Esophagus (tissue), 2 donors: Measurements from ENCODE around the gene MCM3. TPM values are rescaled to one million over a fixed set of nuclear protein-coding genes. Genes with fewer than 3 reads are reported as not detected.

Experiments
- H3K27ac ChIP-seq, 2 donors: one replicate each; pipeline ENCODE4 v1.5.1; 2013; ENCODE audit warnings: low read depth in 2 of 2, mild to moderate bottlenecking in 2 of 2, inconsistent platforms in 1 of 2, low read length in 1 of 2, moderate library complexity in 1 of 2
- H3K27me3 ChIP-seq, 2 donors: one replicate each; pipeline ENCODE4 v1.6.1; 2013; ENCODE audit warnings: low read length in 2 of 2, control low read depth in 1 of 2, mild to moderate bottlenecking in 1 of 2; ENCODE audit not compliant: insufficient read depth in 2 of 2, control insufficient read depth in 1 of 2
- H3K36me3 ChIP-seq, 2 donors: one replicate each; pipeline ENCODE4 v1.6.1; 2013; ENCODE audit warnings: low read length in 1 of 2; ENCODE audit not compliant: control insufficient read depth in 2 of 2, insufficient read depth in 2 of 2
- H3K4me1 ChIP-seq, 2 donors: one replicate each; pipeline ENCODE4 v1.6.1; 2013; ENCODE audit warnings: low read length in 1 of 2; ENCODE audit not compliant: control insufficient read depth in 2 of 2, insufficient read depth in 2 of 2
- H3K4me3 ChIP-seq, 2 donors: one replicate each; pipeline ENCODE4 v1.5.1; 2013; ENCODE audit warnings: low read length in 2 of 2, mild to moderate bottlenecking in 2 of 2, low read depth in 1 of 2, moderate library complexity in 1 of 2
- H3K9me3 ChIP-seq, 2 donors: one replicate each; pipeline ENCODE4 v1.6.1; 2013; ENCODE audit warnings: mild to moderate bottlenecking in 2 of 2, low read depth in 1 of 2, low read length in 1 of 2, moderate library complexity in 1 of 2; ENCODE audit not compliant: control insufficient read depth in 2 of 2, insufficient read depth in 1 of 2
- WGBS, 2 donors: extraction: QIAGEN DNeasy Blood & Tissue Kit; methylation state at CpG; one replicate each; pipeline ENCODE4 v1.1.7; 2013; 5-methylcytosine and 5-hydroxymethylcytosine counted together
- polyA plus RNA-seq, 2 donors: library from polyadenylated mRNA; stranded (reverse); fragments of 200-250 nt; gene quantifications; one replicate each; pipeline ENCODE4 v1.2.3, GENCODE V29; 2013
- donor health status: healthy with polysubstance abuse.
- donor health status: Bipolar disorder and iron deficiency.

The MCM3 gene
- polyA plus RNA-seq, 2 donors = 18.0 to 40.7 TPM

GRCh38 chr6:52285177-52286068 is 881 bp upstream of the MCM3 start:
- H3K27me3 ChIP-seq = no peaks in the 10 kb centered on the region
- H3K4me3 ChIP-seq = peak overlapping the region in 1 of 2 donors; percentile 69
- H3K36me3 ChIP-seq = peaks cover 2 to 6% of the 10 kb centered on the region in 2 donors
- H3K27ac ChIP-seq = no peak overlapping the region
- H3K9me3 ChIP-seq = no peaks in the 10 kb centered on the region
- 14 to 16% methylated on average over 12 of the region's 12 CpGs for WGBS, 2 donors
- no peaks in the 10 kb centered on the region for H3K4me1 ChIP-seq

GRCh38 chr6:52284131-52284459 is 447 bp downstream of the MCM3 start:
- Histone ChIP-seq H3K36me3 (peaks cover 6 to 10% of the 10 kb centered on the region in 2 donors), H3K9me3 (no peaks in the 10 kb centered on the region), H3K4me3 (peak overlapping the region; percentile 69 to 70), H3K27ac (peak overlapping the region; percentile 45 to 86), H3K4me1 (no peaks in the 10 kb centered on the region), H3K27me3 (no peaks in the 10 kb centered on the region)
- 0 to 1% methylated on average over 14 of the region's 14 CpGs for WGBS, 2 donors

- Histone ChIP-seq H3K27me3 (no peaks in the 10 kb centered on the region), H3K4me3 (peak overlapping the region in 1 of 2 donors; percentile 69), H3K36me3 (peaks cover 9 to 10% of the 10 kb centered on the region in 2 donors), H3K9me3 (no peaks in the 10 kb centered on the region), H3K4me1 (no peaks in the 10 kb centered on the region), H3K27ac (no peak overlapping the region)
- WGBS, 2 donors = 43 to 56% methylated on average over 6 of the region's 6 CpGs
Observed at GRCh38 chr6:52283111-52283510, 1.4 kb downstream of the MCM3 start.

GRCh38 chr6:52276130-52276529 is 8.4 kb downstream of the MCM3 start:
- Histone ChIP-seq H3K9me3 (no peaks in the 10 kb centered on the region), H3K27me3 (no peaks in the 10 kb centered on the region), H3K27ac (no peak overlapping the region), H3K4me1 (no peaks in the 10 kb centered on the region), H3K36me3 (peaks cover 9 to 29% of the 10 kb centered on the region in 2 donors), H3K4me3 (no peak overlapping the region)
- 94 to 96% methylated on average over 10 of the region's 10 CpGs for WGBS, 2 donors

GRCh38 chr6:52271852-52272460 is 12.6 kb downstream of the MCM3 start:
- no peaks in the 10 kb centered on the region for H3K9me3 ChIP-seq
- peak overlapping the region in 1 of 2 donors; percentile 40 for H3K27ac ChIP-seq
- H3K27me3 ChIP-seq = no peaks in the 10 kb centered on the region
- 80 to 83% methylated on average over 9 of the region's 9 CpGs for WGBS, 2 donors
- no peak overlapping the region for H3K4me3 ChIP-seq
- peaks cover 6 to 34% of the 10 kb centered on the region in 2 donors for H3K36me3 ChIP-seq
- H3K4me1 ChIP-seq = no peaks in the 10 kb centered on the region

DNA sequence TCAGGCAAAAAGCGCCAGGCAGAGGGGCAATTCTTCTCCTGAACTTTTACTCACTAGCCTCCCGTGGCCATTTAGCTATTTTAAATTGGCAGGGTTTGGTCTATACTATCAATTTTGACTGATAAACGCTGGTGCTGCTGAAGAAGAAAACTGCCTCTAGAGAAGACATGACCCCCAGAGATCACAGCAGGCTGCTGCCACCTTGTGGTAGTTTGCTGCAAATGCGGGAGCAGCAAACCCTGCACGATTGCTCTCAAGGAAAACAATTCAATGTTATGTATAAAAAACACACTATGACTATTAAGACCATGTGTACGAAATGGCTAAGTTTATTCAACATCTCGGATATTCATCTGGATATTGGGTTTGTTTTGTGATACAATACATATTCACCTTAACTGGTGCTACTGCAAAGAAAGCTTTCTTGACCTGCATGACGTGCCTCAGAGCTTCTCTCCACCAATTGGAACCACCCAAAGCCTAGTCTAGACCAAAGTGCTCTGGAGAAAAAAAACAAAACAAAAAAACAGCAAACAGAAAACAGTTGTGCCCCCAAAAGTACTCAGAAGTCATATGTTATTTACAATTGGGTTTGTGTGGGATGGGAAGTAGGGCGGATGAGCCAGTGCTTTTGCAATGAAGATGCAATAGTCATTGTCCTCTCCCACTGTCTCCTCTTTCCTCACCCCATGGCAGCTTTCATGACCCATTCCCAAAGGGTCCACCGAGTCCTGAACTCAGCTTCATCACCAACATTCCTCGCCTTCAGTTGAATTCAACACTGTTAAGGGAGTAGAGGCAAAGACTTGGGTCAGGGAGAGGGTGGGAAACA is 20.6 kb downstream of the MCM3 start:
- H3K27ac ChIP-seq = no peak overlapping the region
- H3K9me3 ChIP-seq = no peaks in the 10 kb centered on the region
- H3K27me3 ChIP-seq = no peaks in the 10 kb centered on the region
- H3K36me3 ChIP-seq = peaks cover 8 to 28% of the 10 kb centered on the region in 2 donors
- no peaks in the 10 kb centered on the region for H3K4me1 ChIP-seq
- WGBS, 2 donors = 47 to 49% methylated on average over 11 of the region's 11 CpGs
- H3K4me3 ChIP-seq = no peak overlapping the region

GRCh38 chr6:52262620-52263344 is 21.8 kb downstream of the MCM3 start:
- Histone ChIP-seq H3K27ac (no peak overlapping the region), H3K4me3 (no peak overlapping the region), H3K9me3 (no peaks in the 10 kb centered on the region), H3K4me1 (no peaks in the 10 kb centered on the region), H3K27me3 (no peaks in the 10 kb centered on the region), H3K36me3 (peaks cover 5 to 23% of the 10 kb centered on the region in 2 donors)
- 84 to 89% methylated on average over 9 of the region's 9 CpGs for WGBS, 2 donors

GRCh38 chr6:52261229-52261628 is 23.3 kb downstream of the MCM3 start:
- no peaks in the 10 kb centered on the region for H3K9me3 ChIP-seq
- no peak overlapping the region for H3K4me3 ChIP-seq
- no peak overlapping the region for H3K27ac ChIP-seq
- WGBS, 2 donors = 65 to 66% methylated on average over 6 of the region's 6 CpGs
- no peaks in the 10 kb centered on the region for H3K27me3 ChIP-seq
- no peaks in the 10 kb centered on the region for H3K4me1 ChIP-seq
- peaks cover 4 to 13% of the 10 kb centered on the region in 2 donors for H3K36me3 ChIP-seq

- H3K9me3 ChIP-seq = no peaks in the 10 kb centered on the region
- no peaks in the 10 kb centered on the region for H3K27me3 ChIP-seq
- WGBS, 2 donors = 91 to 92% methylated on average over 3 of the region's 3 CpGs
- no peaks in the 10 kb centered on the region for H3K4me1 ChIP-seq
- no peak overlapping the region for H3K4me3 ChIP-seq
- H3K36me3 ChIP-seq = peaks cover 4 to 10% of the 10 kb centered on the region in 2 donors
- no peak overlapping the region for H3K27ac ChIP-seq
Observed at GRCh38 chr6:52260634-52261033, 23.9 kb downstream of the MCM3 start.
